ENCODE results near the gene SASH1. TPM values are rescaled to one million over a fixed set of nuclear protein-coding genes. Genes with fewer than 3 reads are reported as not detected.
A peak's percentile ranks its signal among the peaks of the same experiment; 100 is the strongest.

Gene SASH1
- total RNA-seq, 1 donor from 2014 or later: 41.6 TPM

- TF ChIP-seq CTCF (IDR thresholded peaks at IDR 0.05; ENCODE audit: unreplicated experiment): no peak
- peaks cover 3% of the 10 kb centered on the region for H3K4me1 Mint-ChIP-seq (ENCODE audit: low read depth)
- no peaks in the 10 kb centered on the region for H3K27me3 Mint-ChIP-seq
- no peak overlapping the region for H3K4me3 Mint-ChIP-seq (ENCODE audit: low read depth)
- peaks cover 7% of the 10 kb centered on the region for H3K9me3 Mint-ChIP-seq (ENCODE audit: low read depth)
- peaks cover 29% of the 10 kb centered on the region for H3K36me3 Mint-ChIP-seq (ENCODE audit: insufficient read depth)
- DNase-seq (ENCODE audit: low spot score, unreplicated experiment): no peak
- peak overlapping the region; percentile 37 for H3K27ac Mint-ChIP-seq
Observed at GRCh38 chr6:148548749-148549140, 206.1 kb downstream of the SASH1 start.

- Mint-ChIP-seq H3K27ac (no peak overlapping the region), H3K4me3 (ENCODE audit: low read depth) (no peak overlapping the region), H3K27me3 (no peaks in the 10 kb centered on the region), H3K36me3 (ENCODE audit: insufficient read depth) (peaks cover 32% of the 10 kb centered on the region), H3K9me3 (ENCODE audit: low read depth) (peaks cover 10% of the 10 kb centered on the region), H3K4me1 (ENCODE audit: low read depth) (peaks cover 3% of the 10 kb centered on the region)
- TF ChIP-seq CTCF (IDR thresholded peaks at IDR 0.05; ENCODE audit: unreplicated experiment): no peak
- no peak for DNase-seq (ENCODE audit: low spot score, unreplicated experiment)
Observed at GRCh38 chr6:148550569-148550968, 207.9 kb downstream of the SASH1 start.

GRCh38 chr6:148551226-148551625 is 208.6 kb downstream of the SASH1 start:
- Mint-ChIP-seq H3K9me3 (ENCODE audit: low read depth) (peaks cover 13% of the 10 kb centered on the region), H3K27me3 (peaks cover 3% of the 10 kb centered on the region), H3K4me3 (ENCODE audit: low read depth) (no peak overlapping the region), H3K4me1 (ENCODE audit: low read depth) (peaks cover 3% of the 10 kb centered on the region), H3K36me3 (ENCODE audit: insufficient read depth) (peaks cover 29% of the 10 kb centered on the region), H3K27ac (no peak overlapping the region)
- no peak for TF ChIP-seq CTCF (IDR thresholded peaks at IDR 0.05; ENCODE audit: unreplicated experiment)
- no peak for DNase-seq (ENCODE audit: low spot score, unreplicated experiment)

GRCh38 chr6:148556410-148556809 is 213.8 kb downstream of the SASH1 start:
- no peak for DNase-seq (ENCODE audit: low spot score, unreplicated experiment)
- peak overlapping the region; percentile 17 for H3K27ac Mint-ChIP-seq
- peaks cover 3% of the 10 kb centered on the region for H3K4me1 Mint-ChIP-seq (ENCODE audit: low read depth)
- peaks cover 15% of the 10 kb centered on the region for H3K9me3 Mint-ChIP-seq (ENCODE audit: low read depth)
- H3K27me3 Mint-ChIP-seq: peaks cover 25% of the 10 kb centered on the region
- peaks cover 16% of the 10 kb centered on the region for H3K36me3 Mint-ChIP-seq (ENCODE audit: insufficient read depth)
- H3K4me3 Mint-ChIP-seq (ENCODE audit: low read depth): no peak overlapping the region
- no peak for TF ChIP-seq CTCF (IDR thresholded peaks at IDR 0.05; ENCODE audit: unreplicated experiment)

- TF ChIP-seq CTCF (IDR thresholded peaks at IDR 0.05; ENCODE audit: unreplicated experiment): no peak
- Mint-ChIP-seq H3K27ac (no peak overlapping the region), H3K4me1 (ENCODE audit: low read depth) (peaks cover 3% of the 10 kb centered on the region), H3K36me3 (ENCODE audit: insufficient read depth) (peaks cover 13% of the 10 kb centered on the region), H3K9me3 (ENCODE audit: low read depth) (peaks cover 15% of the 10 kb centered on the region), H3K4me3 (ENCODE audit: low read depth) (no peak overlapping the region), H3K27me3 (peaks cover 31% of the 10 kb centered on the region)
- DNase-seq (ENCODE audit: low spot score, unreplicated experiment): no peak
Observed at GRCh38 chr6:148557796-148558321, 215.2 kb downstream of the SASH1 start.

All from progenitor cell of endocrine pancreas (in vitro differentiated cells).